Osteocyte (in vitro differentiated cells): ENCODE measurements around the gene SORT1. TPM values are rescaled to one million over a fixed set of nuclear protein-coding genes. Genes with fewer than 3 reads are reported as not detected.

Experiments used
- DNase-seq: peaks from one replicate; pipeline ENCODE4 v3.0.0; 2021; ENCODE audit warnings: mixed read lengths; ENCODE audit not compliant: unreplicated experiment; ENCODE audit errors: extremely low spot score
- H3K27ac Mint-ChIP-seq: one replicate; pipeline ENCODE4 v1.8.0; 2021; ENCODE audit warnings: mild to moderate bottlenecking, mixed read lengths; ENCODE audit not compliant: unreplicated experiment
- H3K27me3 Mint-ChIP-seq: one replicate; pipeline ENCODE4 v1.8.0; 2021; ENCODE audit warnings: mixed read lengths; ENCODE audit not compliant: unreplicated experiment
- H3K36me3 Mint-ChIP-seq: one replicate; pipeline ENCODE4 v1.8.0; 2021; ENCODE audit warnings: mixed read lengths; ENCODE audit not compliant: unreplicated experiment
- H3K4me1 Mint-ChIP-seq: one replicate; pipeline ENCODE4 v1.8.0; 2021; ENCODE audit warnings: mixed read lengths; ENCODE audit not compliant: unreplicated experiment
- H3K4me3 Mint-ChIP-seq: one replicate; pipeline ENCODE4 v1.8.0; 2021; ENCODE audit warnings: mild to moderate bottlenecking, moderate library complexity, mixed read lengths; ENCODE audit not compliant: unreplicated experiment
- H3K9me3 Mint-ChIP-seq: one replicate; pipeline ENCODE4 v1.8.0; 2021; ENCODE audit warnings: mixed read lengths; ENCODE audit not compliant: unreplicated experiment
- total RNA-seq: library from RNA; stranded (reverse); gene quantifications from 2 replicates; pipeline ENCODE4 v1.2.1, GENCODE V29; 2021
- TF ChIP-seq, protein P1 (sequence below): fragments of 200-600 bp; sonication (generic); IDR thresholded peaks from 2 replicates; pipeline ENCODE4 v1.5.0; 2021; ENCODE audit warnings: antibody characterized with exemption, mild to moderate bottlenecking, moderate library complexity

Gene SORT1
- total RNA-seq, 1 donor from 2014 or later: 71.4 TPM

DNA sequence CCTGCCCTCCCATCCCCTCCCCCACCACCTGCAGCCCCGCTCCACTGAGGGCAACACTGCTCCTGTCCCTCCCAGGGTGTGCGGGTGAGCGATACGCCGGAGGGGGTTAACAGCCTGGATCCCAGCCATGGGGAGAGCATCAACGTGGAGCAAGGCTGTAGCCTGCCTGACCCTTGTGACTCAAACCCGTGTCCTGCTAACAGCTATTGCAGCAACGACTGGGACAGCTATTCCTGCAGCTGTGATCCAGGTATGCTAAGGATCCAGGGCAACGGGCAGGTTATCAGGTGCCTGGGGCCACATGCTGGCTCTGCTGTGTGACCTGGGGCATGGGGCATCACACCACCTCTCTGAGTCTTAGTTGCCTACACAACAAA lies 133.4 kb downstream of the SORT1 start:
- Mint-ChIP-seq H3K36me3 (peaks cover 7% of the 10 kb centered on the region), H3K4me1 (peaks cover 5% of the 10 kb centered on the region), H3K27me3 (no peaks in the 10 kb centered on the region), H3K27ac (no peak overlapping the region), H3K9me3 (no peaks in the 10 kb centered on the region), H3K4me3 (no peak overlapping the region)
- TF ChIP-seq, protein P1, sequence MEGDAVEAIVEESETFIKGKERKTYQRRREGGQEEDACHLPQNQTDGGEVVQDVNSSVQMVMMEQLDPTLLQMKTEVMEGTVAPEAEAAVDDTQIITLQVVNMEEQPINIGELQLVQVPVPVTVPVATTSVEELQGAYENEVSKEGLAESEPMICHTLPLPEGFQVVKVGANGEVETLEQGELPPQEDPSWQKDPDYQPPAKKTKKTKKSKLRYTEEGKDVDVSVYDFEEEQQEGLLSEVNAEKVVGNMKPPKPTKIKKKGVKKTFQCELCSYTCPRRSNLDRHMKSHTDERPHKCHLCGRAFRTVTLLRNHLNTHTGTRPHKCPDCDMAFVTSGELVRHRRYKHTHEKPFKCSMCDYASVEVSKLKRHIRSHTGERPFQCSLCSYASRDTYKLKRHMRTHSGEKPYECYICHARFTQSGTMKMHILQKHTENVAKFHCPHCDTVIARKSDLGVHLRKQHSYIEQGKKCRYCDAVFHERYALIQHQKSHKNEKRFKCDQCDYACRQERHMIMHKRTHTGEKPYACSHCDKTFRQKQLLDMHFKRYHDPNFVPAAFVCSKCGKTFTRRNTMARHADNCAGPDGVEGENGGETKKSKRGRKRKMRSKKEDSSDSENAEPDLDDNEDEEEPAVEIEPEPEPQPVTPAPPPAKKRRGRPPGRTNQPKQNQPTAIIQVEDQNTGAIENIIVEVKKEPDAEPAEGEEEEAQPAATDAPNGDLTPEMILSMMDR: no peak
- DNase-seq: no peak

DNA sequence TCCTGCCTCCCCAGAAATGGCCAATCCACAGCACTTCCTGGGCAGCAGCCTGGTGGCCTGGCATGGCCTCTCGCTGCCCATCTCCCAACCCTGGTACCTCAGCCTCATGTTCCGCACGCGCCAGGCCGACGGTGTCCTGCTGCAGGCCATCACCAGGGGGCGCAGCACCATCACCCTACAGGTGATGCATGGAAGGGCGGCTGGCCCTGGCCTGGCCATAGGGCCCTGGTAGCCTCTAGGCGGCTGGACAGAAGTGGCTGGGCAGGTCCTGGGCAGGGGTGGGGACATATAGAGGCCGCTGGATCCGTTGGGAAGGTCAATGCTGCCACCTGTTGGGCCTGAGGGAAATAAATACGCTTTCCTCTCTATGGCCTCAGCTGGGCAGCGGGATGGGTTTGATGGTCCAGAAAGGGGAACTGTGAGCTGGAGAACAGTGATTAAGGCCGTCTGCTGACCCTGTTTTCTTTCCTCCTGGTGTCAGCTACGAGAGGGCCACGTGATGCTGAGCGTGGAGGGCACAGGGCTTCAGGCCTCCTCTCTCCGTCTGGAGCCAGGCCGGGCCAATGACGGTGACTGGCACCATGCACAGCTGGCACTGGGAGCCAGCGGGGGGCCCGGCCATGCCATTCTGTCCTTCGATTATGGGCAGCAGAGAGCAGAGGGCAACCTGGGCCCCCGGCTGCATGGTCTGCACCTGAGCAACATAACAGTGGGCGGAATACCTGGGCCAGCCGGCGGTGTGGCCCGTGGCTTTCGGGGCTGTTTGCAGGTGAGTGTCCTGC lies 133.9 kb downstream of the SORT1 start:
- Mint-ChIP-seq H3K27me3 (no peaks in the 10 kb centered on the region), H3K36me3 (peaks cover 7% of the 10 kb centered on the region), H3K4me1 (peaks cover 5% of the 10 kb centered on the region), H3K27ac (no peak overlapping the region), H3K9me3 (no peaks in the 10 kb centered on the region), H3K4me3 (no peak overlapping the region)
- TF ChIP-seq, protein P1: peak; percentile 98
- peak; percentile 94 for DNase-seq

DNA sequence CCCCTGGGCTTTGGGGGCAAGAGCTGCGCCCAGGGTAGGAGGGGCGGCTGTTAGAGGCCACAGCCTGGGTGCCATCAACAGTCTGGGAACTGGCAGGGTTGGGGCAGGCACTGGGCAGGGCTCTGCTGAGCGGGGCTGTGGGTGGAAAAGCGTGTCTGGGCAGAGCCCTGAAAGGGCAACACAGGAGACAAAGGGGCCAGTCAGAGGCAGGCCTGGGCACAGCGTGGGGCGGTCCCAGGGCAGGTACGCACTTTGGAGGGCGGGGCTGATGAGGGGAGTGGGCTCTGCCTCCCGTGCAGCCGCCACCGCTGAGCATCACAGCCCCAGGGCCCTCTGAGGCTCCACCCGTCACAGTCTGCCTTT lies 134.5 kb downstream of the SORT1 start:
- Mint-ChIP-seq H3K36me3 (peaks cover 6% of the 10 kb centered on the region), H3K4me1 (peaks cover 5% of the 10 kb centered on the region), H3K4me3 (no peak overlapping the region), H3K9me3 (no peaks in the 10 kb centered on the region), H3K27me3 (no peaks in the 10 kb centered on the region), H3K27ac (no peak overlapping the region)
- no peak for DNase-seq
- TF ChIP-seq, protein P1: no peak

DNA sequence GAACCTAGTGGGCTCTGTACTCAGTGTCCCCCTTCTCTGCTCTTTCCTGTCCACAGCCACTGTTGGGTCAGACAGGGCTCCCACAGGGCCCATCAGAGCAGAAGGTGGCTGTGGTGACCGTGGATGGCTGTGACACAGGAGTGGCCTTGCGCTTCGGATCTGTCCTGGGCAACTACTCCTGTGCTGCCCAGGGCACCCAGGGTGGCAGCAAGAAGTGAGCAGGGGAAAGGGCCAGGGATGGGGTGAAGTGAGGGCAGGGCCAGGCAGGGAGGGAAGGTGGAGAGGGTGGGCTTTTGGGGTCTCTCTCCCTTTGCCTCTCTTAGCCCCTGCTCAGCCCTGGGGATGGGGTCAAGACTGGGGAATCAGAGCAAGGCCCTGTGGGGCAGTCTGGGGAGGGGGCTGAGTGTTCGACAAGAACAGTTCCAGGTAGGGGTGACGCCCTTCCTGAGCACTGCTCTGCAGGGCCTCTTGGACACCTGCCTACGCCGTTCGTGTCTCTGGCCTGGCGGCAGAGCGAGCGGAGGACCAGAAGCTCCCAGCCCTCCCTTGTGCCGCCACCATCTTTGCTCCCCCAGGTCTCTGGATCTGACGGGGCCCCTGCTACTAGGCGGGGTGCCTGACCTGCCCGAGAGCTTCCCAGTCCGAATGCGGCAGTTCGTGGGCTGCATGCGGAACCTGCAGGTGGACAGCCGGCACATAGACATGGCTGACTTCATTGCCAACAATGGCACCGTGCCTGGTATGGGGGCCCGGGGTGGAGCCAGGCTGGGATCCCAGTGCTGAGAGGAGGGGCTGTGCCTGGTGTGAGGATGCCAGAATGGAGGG lies 135.3 kb downstream of the SORT1 start:
- Mint-ChIP-seq H3K27ac (no peak overlapping the region), H3K4me1 (peaks cover 5% of the 10 kb centered on the region), H3K27me3 (no peaks in the 10 kb centered on the region), H3K4me3 (no peak overlapping the region), H3K9me3 (no peaks in the 10 kb centered on the region), H3K36me3 (peaks cover 4% of the 10 kb centered on the region)
- TF ChIP-seq, protein P1: no peak
- no peak for DNase-seq

DNA sequence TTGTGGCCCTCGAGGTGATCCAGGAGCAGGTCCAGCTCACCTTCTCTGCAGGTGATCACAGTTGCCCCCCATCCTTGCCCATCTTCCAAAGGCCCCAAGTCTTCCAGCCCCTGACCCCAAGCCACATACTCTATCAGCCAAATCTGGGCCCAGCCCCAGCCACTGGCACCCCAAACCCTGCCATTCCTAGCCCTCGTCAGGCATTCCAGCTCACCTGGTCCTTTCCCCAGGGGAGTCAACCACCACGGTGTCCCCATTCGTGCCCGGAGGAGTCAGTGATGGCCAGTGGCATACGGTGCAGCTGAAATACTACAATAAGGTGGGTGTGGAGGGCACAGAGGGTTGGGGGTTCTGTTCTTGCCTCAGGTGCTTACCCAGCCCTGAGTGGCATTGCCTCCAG lies 136.1 kb downstream of the SORT1 start:
- peaks cover 8% of the 10 kb centered on the region for H3K4me1 Mint-ChIP-seq
- H3K36me3 Mint-ChIP-seq: peaks cover 2% of the 10 kb centered on the region
- no peak for DNase-seq
- H3K27me3 Mint-ChIP-seq: no peaks in the 10 kb centered on the region
- no peaks in the 10 kb centered on the region for H3K9me3 Mint-ChIP-seq
- TF ChIP-seq, protein P1: no peak
- H3K27ac Mint-ChIP-seq: no peak overlapping the region
- H3K4me3 Mint-ChIP-seq: no peak overlapping the region
